H9 (cell line): ENCODE results near the gene RBM33. TPM values are rescaled to one million over a fixed set of nuclear protein-coding genes. Genes with fewer than 3 reads are reported as not detected.

Experiments used
- DNase-seq: peaks from one replicate; pipeline ENCODE4 v3.0.0-alpha.2; 2017
- H2AFZ ChIP-seq: one replicate; pipeline ENCODE4 v1.6.1; 2013; ENCODE audit warnings: mild to moderate bottlenecking, low read length, control low read depth, moderate library complexity
- H2AK5ac ChIP-seq: 2 replicates; pipeline ENCODE4 v1.6.1; 2013; ENCODE audit warnings: low read length, control low read depth, mixed read lengths; ENCODE audit not compliant: insufficient read length
- H2BK120ac ChIP-seq: one replicate; pipeline ENCODE4 v1.6.1; 2013; ENCODE audit warnings: low read depth, mild to moderate bottlenecking, low read length, control low read depth, inconsistent platforms; ENCODE audit not compliant: poor library complexity, severe bottlenecking
- H2BK12ac ChIP-seq: 2 replicates; pipeline ENCODE4 v1.6.1; 2013; ENCODE audit warnings: low read length, control low read depth, mixed read lengths, low read depth; ENCODE audit not compliant: insufficient read length
- H2BK15ac ChIP-seq: 2 replicates; pipeline ENCODE4 v1.6.1; 2013; ENCODE audit warnings: low read depth, low read length, control low read depth
- H2BK20ac ChIP-seq: one replicate; pipeline ENCODE4 v1.6.1; 2013; ENCODE audit warnings: low read depth, mild to moderate bottlenecking, low read length, control low read depth, inconsistent platforms; ENCODE audit not compliant: poor library complexity, severe bottlenecking
- H2BK5ac ChIP-seq: 2 replicates; pipeline ENCODE4 v1.6.1; 2013; ENCODE audit warnings: low read length, control low read depth, mixed read lengths; ENCODE audit not compliant: insufficient read length
- H3K14ac ChIP-seq: 2 replicates; pipeline ENCODE4 v1.6.1; 2013; ENCODE audit warnings: low read length, control low read depth; ENCODE audit not compliant: insufficient read depth
- H3K18ac ChIP-seq: 2 replicates; pipeline ENCODE4 v1.6.1; 2013; ENCODE audit warnings: low read depth, mild to moderate bottlenecking, mixed read lengths, low read length, control low read depth; ENCODE audit not compliant: insufficient read length
- H3K23ac ChIP-seq: 2 replicates; pipeline ENCODE4 v1.6.1; 2013; ENCODE audit warnings: low read length, control low read depth, mixed read lengths, low read depth; ENCODE audit not compliant: insufficient read length
- H3K23me2 ChIP-seq: 2 replicates; pipeline ENCODE4 v1.6.1; 2013; ENCODE audit warnings: low read depth, mild to moderate bottlenecking, mixed read lengths, low read length, control low read depth; ENCODE audit not compliant: insufficient read length, poor library complexity, severe bottlenecking
- H3K27ac ChIP-seq: 2 replicates; pipeline ENCODE4 v1.5.1; 2013; ENCODE audit warnings: low read length, control low read depth, mixed read lengths, low read depth; ENCODE audit not compliant: insufficient read length
- H3K27me3 ChIP-seq: 2 replicates; pipeline ENCODE4 v1.6.1; 2013; ENCODE audit warnings: low read length, control low read depth, inconsistent platforms; ENCODE audit not compliant: insufficient read depth
- H3K4ac ChIP-seq: 2 replicates; pipeline ENCODE4 v1.6.1; 2013; ENCODE audit warnings: low read depth, mild to moderate bottlenecking, control low read depth, inconsistent platforms, low read length, moderate library complexity
- H3K4me1 ChIP-seq: 2 replicates; pipeline ENCODE4 v1.6.1; 2013; ENCODE audit warnings: low read length, control low read depth, inconsistent platforms; ENCODE audit not compliant: insufficient read depth
- H3K4me2 ChIP-seq: 2 replicates; pipeline ENCODE4 v1.6.1; 2013; ENCODE audit warnings: low read length, control low read depth, mixed read lengths; ENCODE audit not compliant: insufficient read length, insufficient read depth
- H3K56ac ChIP-seq: 2 replicates; pipeline ENCODE4 v1.6.1; 2013; ENCODE audit warnings: low read depth, mild to moderate bottlenecking, mixed read lengths, low read length, control low read depth; ENCODE audit not compliant: insufficient read length
- H3K79me1 ChIP-seq: 2 replicates; pipeline ENCODE4 v1.6.1; 2013; ENCODE audit warnings: low read depth, mild to moderate bottlenecking, moderate library complexity, low read length, control low read depth, inconsistent platforms; ENCODE audit not compliant: insufficient read depth, poor library complexity, severe bottlenecking
- H3K79me2 ChIP-seq: 2 replicates; pipeline ENCODE4 v1.6.1; 2013; ENCODE audit warnings: low read length, control low read depth, inconsistent platforms; ENCODE audit not compliant: insufficient read depth
- H3K9ac ChIP-seq: 2 replicates; pipeline ENCODE4 v1.6.1; 2013; ENCODE audit warnings: low read length, control low read depth, mixed read lengths; ENCODE audit not compliant: insufficient read length; ENCODE audit errors: extremely low read depth
- H3K9me3 ChIP-seq: one replicate; pipeline ENCODE4 v1.6.1; 2013; ENCODE audit warnings: low read depth, low read length, inconsistent platforms; ENCODE audit not compliant: control insufficient read depth
- H3T11ph ChIP-seq: one replicate; pipeline ENCODE4 v1.6.1; 2013; ENCODE audit warnings: mild to moderate bottlenecking, low read length, control low read depth, inconsistent platforms
- H4K20me1 ChIP-seq: one replicate; pipeline ENCODE4 v1.6.1; 2013; ENCODE audit not compliant: control insufficient read depth, insufficient read length, insufficient read depth
- H4K5ac ChIP-seq: 2 replicates; pipeline ENCODE4 v1.6.1; 2013; ENCODE audit warnings: low read depth, mild to moderate bottlenecking, mixed read lengths, low read length, control low read depth; ENCODE audit not compliant: insufficient read length
- H4K8ac ChIP-seq: replicated peaks from 2 replicates; pipeline ENCODE4 v1.6.1; 2013; ENCODE audit warnings: low read length, control low read depth, mixed read lengths, low read depth; ENCODE audit not compliant: insufficient read length
- H4K91ac ChIP-seq: 2 replicates; pipeline ENCODE4 v1.6.1; 2013; ENCODE audit warnings: low read depth, mild to moderate bottlenecking, moderate library complexity, mixed read lengths, low read length, control low read depth; ENCODE audit not compliant: insufficient read length
- H3K27ac Mint-ChIP-seq, 3 experiments: 2 replicates in 2 of 3; 3 replicates in 1 of 3; pipeline ENCODE4 v1.8.0; 2020 to 2021; ENCODE audit warnings: mixed read lengths in 3 of 3, mild to moderate bottlenecking in 1 of 3, moderate library complexity in 1 of 3
- H3K27me3 Mint-ChIP-seq: 2 replicates; pipeline ENCODE4 v1.8.0; 2021; ENCODE audit warnings: low read depth, mild to moderate bottlenecking, moderate library complexity, mixed read lengths
- H3K36me3 Mint-ChIP-seq, 3 experiments: 2 replicates in 2 of 3; 3 replicates in 1 of 3; pipeline ENCODE4 v1.8.0; 2020 to 2021; ENCODE audit warnings: low read depth in 3 of 3, mixed read lengths in 3 of 3; ENCODE audit not compliant: insufficient read depth in 1 of 3
- H3K4me1 Mint-ChIP-seq, 2 experiments: 2 replicates each; pipeline ENCODE4 v1.8.0; 2020; ENCODE audit warnings: mixed read lengths in 2 of 2
- H3K4me3 Mint-ChIP-seq, 2 experiments: 2 replicates in 1 of 2; 3 replicates in 1 of 2; pipeline ENCODE4 v1.8.0; 2020 to 2021; ENCODE audit warnings: mild to moderate bottlenecking in 2 of 2, mixed read lengths in 2 of 2, moderate library complexity in 1 of 2
- H3K9me3 Mint-ChIP-seq, 2 experiments: 2 replicates in 1 of 2; 3 replicates in 1 of 2; pipeline ENCODE4 v1.8.0; 2020; ENCODE audit warnings: mild to moderate bottlenecking in 2 of 2, mixed read lengths in 2 of 2, moderate library complexity in 1 of 2
- WGBS: extraction: QIAGEN DNeasy Blood & Tissue Kit; methylation state at CpG from one replicate; pipeline ENCODE4 v1.1.7; 2013; ENCODE audit warnings: missing lambda C conversion rate, low lambda C conversion rate, mixed read lengths; ENCODE audit not compliant: insufficient read length; ENCODE audit errors: extremely low coverage; 5-methylcytosine and 5-hydroxymethylcytosine counted together
- total RNA-seq: library from RNA; stranded (reverse); gene quantifications from 2 replicates; pipeline ENCODE4 v1.2.1, GENCODE V29; 2021
- TF ChIP-seq, protein P1 (sequence below): fragments of 200-600 bp; sonication (generic); conservative IDR thresholded peaks from 3 replicates; pipeline ENCODE4 v1.8.0; 2021; ENCODE audit warnings: antibody characterized with exemption, mild to moderate bottlenecking

The RBM33 gene
- total RNA-seq, 1 experiment from 2014 or later: 71.3 TPM

DNA sequence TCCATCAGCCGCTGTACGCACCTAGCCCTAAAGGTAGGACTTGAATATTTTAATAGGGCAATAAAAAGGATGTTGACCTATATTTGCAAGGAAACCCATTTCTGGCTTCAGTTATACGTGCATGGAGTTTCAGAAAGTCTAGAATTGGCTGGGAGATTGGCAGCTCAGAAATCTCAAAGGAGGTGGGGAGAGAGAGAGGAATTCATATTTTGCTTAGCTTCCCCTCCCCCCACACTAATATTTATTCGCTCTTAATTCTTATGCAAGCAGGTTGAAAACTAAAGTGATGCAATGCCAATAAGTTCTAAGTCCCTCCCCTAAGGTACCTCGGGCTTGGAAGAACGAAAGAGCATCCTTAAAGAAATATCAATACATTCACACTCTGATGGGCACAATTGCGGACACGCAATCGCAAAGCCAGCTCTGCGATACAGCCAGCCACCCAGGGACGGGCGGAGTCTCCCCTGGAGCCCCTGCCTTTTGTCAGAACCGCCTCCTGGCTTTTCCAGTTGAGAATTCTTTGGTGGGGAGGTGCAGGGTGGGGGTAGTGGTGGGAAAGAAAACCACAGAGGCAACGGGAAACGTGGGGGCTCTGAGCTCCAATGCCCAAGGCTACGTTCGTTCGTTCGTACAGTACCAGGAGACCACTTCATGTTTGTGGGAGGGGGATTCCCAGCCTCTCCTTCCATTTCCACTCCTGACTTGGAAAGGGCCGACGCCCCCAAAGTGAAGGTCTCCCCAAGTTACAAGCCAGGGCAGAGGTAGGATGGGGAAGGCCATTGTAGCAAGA lies 166.5 kb downstream of the RBM33 start:
- H3K27ac Mint-ChIP-seq: no peak overlapping the region
- Histone ChIP-seq H3K27ac (no peak overlapping the region), H2BK12ac (no peak overlapping the region), H3K27me3 (peaks cover 87% of the 10 kb centered on the region), H3K4me1 (no peaks in the 10 kb centered on the region; the same call in 1 of the 2 replicates), H3K18ac (no peak overlapping the region), H2BK120ac (no peak overlapping the region), H3K56ac (no peak overlapping the region), H4K91ac (no peak overlapping the region), H3K79me1 (no peaks in the 10 kb centered on the region), H4K5ac (no peak overlapping the region), H3K14ac (no peak overlapping the region), H3K23me2 (peaks cover 14% of the 10 kb centered on the region), H2AK5ac (no peak overlapping the region), H3T11ph (no peak overlapping the region), H2AFZ (no peak overlapping the region), H4K8ac (no peak overlapping the region), H2BK20ac (no peak overlapping the region), H3K79me2 (no peaks in the 10 kb centered on the region), H2BK15ac (no peak overlapping the region), H3K23ac (no peak overlapping the region), H4K20me1 (no peaks in the 10 kb centered on the region), H3K4ac (no peak overlapping the region), H3K4me2 (peak overlapping the region; percentile 56), H3K9ac (no peak overlapping the region), H2BK5ac (no peak overlapping the region), H3K9me3 (no peaks in the 10 kb centered on the region)
- no CpG with 5 or more reads among the region's 21 CpGs for WGBS
- H3K27me3 Mint-ChIP-seq: peaks cover 95% of the 10 kb centered on the region
- H3K36me3 Mint-ChIP-seq: no peaks in the 10 kb centered on the region; a peak in 1 of 7 replicates
- H3K4me3 Mint-ChIP-seq: peak overlapping the region in 1 of 2 experiments; percentile 72; a peak in 3 of 5 replicates
- DNase-seq: no peak
- peaks cover 0 to 3% of the 10 kb centered on the region in 2 experiments; a peak in 3 of 5 replicates for H3K9me3 Mint-ChIP-seq
- TF ChIP-seq, protein P1, sequence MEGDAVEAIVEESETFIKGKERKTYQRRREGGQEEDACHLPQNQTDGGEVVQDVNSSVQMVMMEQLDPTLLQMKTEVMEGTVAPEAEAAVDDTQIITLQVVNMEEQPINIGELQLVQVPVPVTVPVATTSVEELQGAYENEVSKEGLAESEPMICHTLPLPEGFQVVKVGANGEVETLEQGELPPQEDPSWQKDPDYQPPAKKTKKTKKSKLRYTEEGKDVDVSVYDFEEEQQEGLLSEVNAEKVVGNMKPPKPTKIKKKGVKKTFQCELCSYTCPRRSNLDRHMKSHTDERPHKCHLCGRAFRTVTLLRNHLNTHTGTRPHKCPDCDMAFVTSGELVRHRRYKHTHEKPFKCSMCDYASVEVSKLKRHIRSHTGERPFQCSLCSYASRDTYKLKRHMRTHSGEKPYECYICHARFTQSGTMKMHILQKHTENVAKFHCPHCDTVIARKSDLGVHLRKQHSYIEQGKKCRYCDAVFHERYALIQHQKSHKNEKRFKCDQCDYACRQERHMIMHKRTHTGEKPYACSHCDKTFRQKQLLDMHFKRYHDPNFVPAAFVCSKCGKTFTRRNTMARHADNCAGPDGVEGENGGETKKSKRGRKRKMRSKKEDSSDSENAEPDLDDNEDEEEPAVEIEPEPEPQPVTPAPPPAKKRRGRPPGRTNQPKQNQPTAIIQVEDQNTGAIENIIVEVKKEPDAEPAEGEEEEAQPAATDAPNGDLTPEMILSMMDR: no peak
- peaks cover 29 to 71% of the 10 kb centered on the region in 2 experiments for H3K4me1 Mint-ChIP-seq
